Fibroblast of upper back skin (primary cell): ENCODE measurements around the gene COLEC11.

ENCODE experiments used
- DNase-seq: peaks from one replicate; pipeline ENCODE4 v3.0.0-alpha.2; 2013

COLEC11 gene

DNA sequence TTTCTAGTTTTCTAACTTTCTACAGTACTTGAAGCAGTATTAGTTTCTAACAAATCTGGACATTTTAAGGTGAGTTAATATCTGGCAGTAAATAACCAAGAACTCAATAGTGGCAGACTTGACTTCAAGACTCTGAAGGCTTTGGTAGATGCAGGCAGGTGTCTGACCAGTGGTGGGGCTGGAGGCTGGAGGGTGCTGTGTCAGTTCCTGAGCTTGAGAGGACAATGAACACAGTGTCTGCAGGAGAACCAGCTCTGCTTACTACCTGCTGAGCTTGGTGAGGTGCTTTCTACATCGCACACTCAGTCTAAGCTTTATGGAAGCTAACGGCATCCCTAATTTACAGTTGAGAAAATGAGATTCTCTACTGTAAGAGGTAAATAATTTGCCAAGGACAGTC, 84.3 kb downstream of the COLEC11 start:
- DNase-seq: no peak

DNA sequence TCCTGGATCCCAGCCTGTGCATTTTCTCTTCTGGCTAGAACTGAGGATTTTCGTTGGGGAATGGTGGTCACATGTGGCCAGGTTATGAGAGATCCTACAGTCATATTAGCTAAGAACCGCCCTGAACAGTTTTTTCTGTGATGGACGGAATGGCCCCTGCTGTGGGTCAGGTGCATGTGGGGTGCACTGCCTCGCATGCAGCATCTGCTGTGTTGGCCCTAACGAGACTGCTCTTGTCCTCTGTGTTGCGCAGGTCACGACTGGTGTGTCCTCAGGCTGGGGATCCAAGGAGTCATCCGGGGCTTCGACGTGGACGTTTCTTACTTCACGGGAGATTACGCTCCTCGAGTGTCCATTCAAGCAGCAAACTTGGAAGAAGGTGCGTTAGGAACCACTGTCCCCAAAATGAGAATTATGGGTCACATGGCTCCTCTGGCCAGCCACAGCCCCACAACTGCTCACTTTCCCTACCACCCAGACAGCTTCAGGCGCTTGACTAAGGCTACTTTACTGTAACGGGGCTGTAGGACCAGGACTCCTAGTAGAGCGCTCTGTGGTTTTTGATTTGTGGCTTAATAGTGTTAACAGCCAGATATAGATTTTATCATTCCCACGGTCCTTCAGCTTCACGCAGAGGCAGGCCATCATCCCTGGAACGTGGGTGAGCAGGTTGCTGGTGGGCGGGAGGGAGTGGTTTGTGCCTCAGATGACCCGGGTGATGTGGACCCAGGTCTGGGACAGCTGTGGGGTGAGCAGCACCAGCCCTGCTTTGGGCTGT, 84.9 kb downstream of the COLEC11 start:
- DNase-seq: no peak

DNA sequence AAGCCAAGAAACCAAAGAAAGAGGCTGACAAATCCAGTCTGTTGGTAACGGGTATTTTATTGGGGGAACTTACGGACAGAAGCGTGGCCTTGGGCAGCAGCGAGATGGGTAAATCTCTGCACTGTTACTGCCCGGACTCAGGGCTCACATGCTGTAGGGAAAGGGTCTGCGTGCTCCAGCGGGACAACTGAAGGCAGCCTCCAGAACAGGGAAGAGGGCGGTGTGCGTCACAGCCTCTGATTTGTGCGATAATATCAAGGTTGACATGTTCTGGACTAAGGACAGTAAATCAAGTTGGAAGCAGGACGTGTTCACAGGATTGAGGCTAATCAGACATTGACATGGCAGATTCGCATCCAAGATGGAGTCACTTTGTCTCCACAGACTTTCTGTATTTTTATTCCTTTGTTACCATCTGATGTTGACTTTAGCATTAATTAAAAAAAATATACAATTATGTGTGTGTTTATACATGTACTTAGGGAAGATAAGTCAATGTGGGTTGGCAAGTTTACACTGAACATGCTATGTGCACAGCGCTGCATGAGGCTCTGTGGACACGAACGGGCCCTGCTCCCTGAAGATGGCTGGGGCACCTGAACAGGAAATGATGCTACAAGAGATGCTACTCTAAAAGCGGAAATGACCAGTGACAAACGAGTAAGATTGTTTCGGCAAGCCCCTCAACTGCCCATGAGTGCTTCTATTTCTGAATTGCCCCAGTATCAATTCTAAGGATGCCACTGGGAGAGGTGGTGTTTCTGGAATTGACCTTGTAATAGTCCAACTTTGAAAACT, 85.8 kb downstream of the COLEC11 start:
- no peak for DNase-seq

DNA sequence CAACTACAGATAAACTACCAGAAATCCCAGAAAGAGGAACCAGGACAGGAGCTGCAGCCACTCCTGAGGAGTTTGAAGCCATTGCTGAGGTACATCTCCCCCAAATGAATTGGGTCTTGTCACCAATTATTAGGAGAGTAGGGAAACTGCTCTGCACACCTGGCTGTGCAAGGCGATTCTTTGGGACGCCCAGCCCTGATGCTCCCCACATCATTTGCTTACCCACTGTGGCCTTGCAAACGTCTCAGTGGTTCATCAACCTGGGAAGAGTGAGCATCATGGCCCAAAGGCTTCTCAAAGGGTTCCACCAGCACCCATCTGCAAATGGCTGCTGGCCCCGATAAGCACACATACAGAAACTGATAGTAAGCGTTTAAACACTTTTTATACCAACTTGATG, 86.7 kb downstream of the COLEC11 start:
- no peak for DNase-seq

DNA sequence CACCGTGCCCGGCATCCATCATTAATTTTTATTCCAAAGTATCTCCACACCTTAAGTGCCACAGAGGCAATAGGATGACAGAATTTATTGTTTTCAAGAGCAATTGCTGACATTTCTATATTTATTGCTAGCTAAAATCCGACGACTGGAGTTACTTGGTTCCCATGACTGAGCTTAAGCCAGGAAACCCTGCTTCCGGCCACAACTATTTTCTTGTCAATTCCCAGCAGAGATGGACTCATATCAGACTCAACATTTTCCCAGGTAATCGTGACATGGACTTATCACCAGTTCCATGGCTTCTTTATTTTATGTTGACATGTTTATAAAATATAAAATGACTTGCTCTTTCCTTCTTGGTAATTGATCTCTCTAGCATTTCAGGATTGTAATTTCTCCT, 87.9 kb downstream of the COLEC11 start:
- no peak for DNase-seq

DNA sequence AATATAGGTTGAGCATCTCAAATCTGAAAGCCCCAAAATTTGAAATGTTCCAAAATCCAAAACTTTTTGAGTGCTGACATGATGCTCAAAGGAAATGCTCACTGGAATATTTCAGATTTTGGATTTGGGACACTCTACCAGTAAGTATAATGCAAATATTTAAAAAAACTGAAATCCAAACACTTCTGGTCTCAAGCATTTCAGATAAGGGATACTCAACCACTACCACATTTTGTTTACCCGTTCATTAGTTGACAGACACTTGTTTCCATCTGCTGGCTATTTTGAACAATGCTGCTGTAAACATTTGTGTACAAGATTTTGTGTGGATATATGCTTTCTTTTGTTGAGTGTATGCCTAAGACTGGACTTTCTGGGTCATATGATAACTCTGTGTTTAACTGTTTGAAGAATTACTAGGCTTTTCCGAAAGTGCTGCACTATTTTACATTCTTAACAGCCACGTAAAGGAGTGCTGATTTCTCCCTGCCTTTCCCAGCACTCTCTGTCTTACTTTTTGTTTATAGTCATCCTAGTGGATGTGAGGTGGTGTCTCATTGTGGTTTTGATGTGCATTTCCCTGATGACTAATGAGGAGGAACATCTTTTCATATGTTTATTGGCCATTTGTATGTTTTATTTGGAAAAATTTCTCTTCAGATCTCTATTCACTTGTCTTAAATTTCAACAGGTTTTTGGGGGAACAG, 89.0 kb downstream of the COLEC11 start:
- no peak for DNase-seq

DNA sequence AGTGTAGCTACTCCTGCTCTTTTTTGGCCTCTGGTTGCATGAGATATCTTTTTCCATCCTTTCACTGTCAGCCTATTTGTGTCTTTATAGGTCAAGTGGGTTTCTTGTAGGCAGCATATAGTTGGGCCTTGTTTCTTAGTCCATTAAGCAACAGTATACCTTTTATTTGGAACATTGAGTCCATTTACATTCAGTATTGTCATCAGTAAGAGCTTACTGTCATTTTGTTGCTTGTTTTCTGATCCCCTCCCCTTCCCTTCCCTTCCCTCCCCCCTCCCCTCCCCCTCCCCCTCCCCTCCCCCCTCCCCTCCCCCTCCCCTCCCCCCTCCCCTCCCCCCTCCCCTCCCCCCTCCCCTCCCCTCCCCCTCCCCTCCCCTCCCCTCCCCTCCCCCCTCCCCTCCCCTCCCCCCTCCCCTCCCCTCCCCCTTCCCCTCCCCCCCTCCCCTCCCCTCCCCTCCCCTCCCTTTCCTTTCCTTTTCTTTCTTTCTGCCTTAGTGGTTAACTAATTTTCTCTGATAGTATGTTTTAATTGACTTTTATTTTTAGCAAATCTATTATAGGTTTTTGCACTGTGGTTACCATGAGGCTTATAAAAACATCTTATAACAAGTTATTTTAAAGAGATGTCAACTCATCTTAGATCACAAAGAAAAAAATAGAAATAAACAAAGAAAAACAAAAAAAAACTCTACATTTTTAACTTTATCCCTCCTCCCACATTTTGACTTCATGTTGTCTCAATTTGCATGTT, 95.3 kb downstream of the COLEC11 start:
- no peak for DNase-seq

DNA sequence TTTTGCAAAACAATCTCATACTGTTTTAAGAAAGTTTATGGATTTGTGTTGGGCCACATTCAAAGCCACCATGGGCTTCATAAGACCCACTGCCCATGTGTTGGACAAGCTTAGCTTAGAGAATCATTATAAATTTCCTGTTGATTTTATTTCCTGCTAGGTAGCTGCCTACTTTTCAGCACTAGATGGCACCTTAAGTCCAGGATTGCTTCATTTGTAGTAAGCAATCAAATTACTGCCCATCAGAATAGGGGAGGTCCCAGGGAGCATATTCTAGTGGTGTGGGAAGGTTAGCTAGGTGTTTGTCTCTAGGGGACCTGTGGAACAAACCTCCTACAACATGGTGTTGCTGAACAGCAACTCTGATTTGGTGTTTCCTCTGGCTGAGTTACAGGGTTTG, 97.5 kb downstream of the COLEC11 start:
- DNase-seq: peak; percentile 8
